ENCODE data around the gene BTG4. TPM values are rescaled to one million over a fixed set of nuclear protein-coding genes. Genes with fewer than 3 reads are reported as not detected.

BTG4 gene
- total and polyA plus RNA-seq, 9 of the 15 experiments (the other 6 are each of a cell fraction or from before 2014, with no cell fraction given) = not detected

GRCh38 chr11:111469200-111469599 is 43.0 kb downstream of the BTG4 start:
- Histone ChIP-seq H3K4me1 (replicated peaks in 1 of 2; ENCODE audit: control insufficient read depth in 2 of 2, insufficient read depth in 2 of 2, low read length in 2 of 2) (no peaks in the 10 kb centered on the region), H4K20me1 (replicated peaks; ENCODE audit: control insufficient read depth, insufficient read depth, low read length) (no peaks in the 10 kb centered on the region), H3K4me2 (ENCODE audit: insufficient read depth, low read length) (no peak overlapping the region), H3K79me2 (ENCODE audit: control insufficient read depth, insufficient read depth, low read length) (no peaks in the 10 kb centered on the region), H3K9me1 (ENCODE audit: control insufficient read depth, insufficient read depth, low read length) (no peaks in the 10 kb centered on the region), H3K4me3 (no peak overlapping the region), H3K27me3 (ENCODE audit: control insufficient read depth in 2 of 2, insufficient read depth in 2 of 2, low read length in 2 of 2) (no peaks in the 10 kb centered on the region), H3K27ac (ENCODE audit: extremely low read depth, low read depth, low read length) (no peak overlapping the region), H2AFZ (ENCODE audit: low read depth, low read length) (no peak overlapping the region), H3K36me3 (ENCODE audit: control insufficient read depth, insufficient read depth, low read length) (no peaks in the 10 kb centered on the region), H3K9me3 (replicated peaks; ENCODE audit: control insufficient read depth, insufficient read depth, low read depth, low read length) (no peaks in the 10 kb centered on the region), H3K9ac (ENCODE audit: insufficient read depth in 1 of 2, low read depth in 2 of 2, low read length in 2 of 2) (no peak overlapping the region)
- ATAC-seq (no peak), DNase-seq (ENCODE audit: extremely low read depth in 1 of 4, low spot score in 3 of 4) (no peak), FAIRE-seq (no peak)
- in situ Hi-C loops (cut with MboI) (no loop called here), intact Hi-C loops (cut with micrococcal nuclease) (no loop called here)
- no peak for TF ChIP-seq NFXL1 (CRISPR knock-in tag; IDR thresholded peaks at IDR 0.05)
- TF ChIP-seq NR3C1 (CRISPR knock-in tag; IDR thresholded peaks at IDR 0.05) = no peak
- no peak for TF ChIP-seq ELF2 (CRISPR knock-in tag; IDR thresholded peaks at IDR 0.05)
- no peak for TF ChIP-seq MAZ (CRISPR knock-in tag; conservative IDR thresholded peaks at IDR 0.05 in 1 of 2, IDR thresholded peaks at IDR 0.05 in 1 of 2)
- TF ChIP-seq ZFPM2 (CRISPR knock-in tag; IDR thresholded peaks at IDR 0.05) = no peak
- TF ChIP-seq ZNF165 (CRISPR knock-in tag; IDR thresholded peaks at IDR 0.05; ENCODE audit: borderline replicate concordance) = no peak
- no peak for TF ChIP-seq ZNF551 (CRISPR knock-in tag; IDR thresholded peaks at IDR 0.05)
- ChIA-PET POLR2A (no interaction called here), CTCF (ENCODE audit: low intra/inter-chr PET ratio) (no interaction called here)
- WGBS (ENCODE audit: insufficient coverage, low coverage, missing lambda C conversion rate) = 0% methylated on average over 4 of the region's 4 CpGs
- BruUV-seq (replicated peaks) = no TSS peak

DNA sequence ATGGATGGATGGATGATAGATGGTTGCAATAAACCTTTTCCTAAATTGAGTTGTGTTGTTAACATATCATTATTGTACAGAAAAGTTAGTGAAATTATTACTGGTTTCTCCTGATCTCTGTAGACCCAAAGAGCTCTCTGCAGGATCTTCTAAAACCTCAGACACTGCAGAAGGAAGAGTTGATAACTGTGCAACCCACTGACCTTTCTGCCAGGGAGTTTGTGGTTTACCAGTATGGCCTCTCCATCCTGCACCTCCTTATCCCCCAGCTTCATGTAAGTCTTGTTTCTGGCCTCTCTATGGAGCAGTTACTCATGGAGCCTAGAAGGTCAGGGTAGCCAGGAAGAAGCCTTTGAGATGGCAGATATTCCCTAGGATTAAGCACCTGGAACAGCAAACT is 45.6 kb downstream of the BTG4 start:
- intact Hi-C loops (cut with micrococcal nuclease) (no loop called here), in situ Hi-C loops (cut with MboI) (no loop called here)
- Histone ChIP-seq H3K27ac (ENCODE audit: extremely low read depth, low read depth, low read length) (no peak overlapping the region), H4K20me1 (replicated peaks; ENCODE audit: control insufficient read depth, insufficient read depth, low read length) (no peaks in the 10 kb centered on the region), H2AFZ (ENCODE audit: low read depth, low read length) (no peak overlapping the region), H3K9me1 (ENCODE audit: control insufficient read depth, insufficient read depth, low read length) (no peaks in the 10 kb centered on the region), H3K27me3 (ENCODE audit: control insufficient read depth in 2 of 2, insufficient read depth in 2 of 2, low read length in 2 of 2) (peaks cover 0 to 8% of the 10 kb centered on the region in 2 experiments; a peak in 1 of 5 replicates), H3K9ac (ENCODE audit: insufficient read depth in 1 of 2, low read depth in 2 of 2, low read length in 2 of 2) (no peak overlapping the region), H3K79me2 (ENCODE audit: control insufficient read depth, insufficient read depth, low read length) (no peaks in the 10 kb centered on the region), H3K4me2 (ENCODE audit: insufficient read depth, low read length) (no peak overlapping the region), H3K4me3 (no peak overlapping the region), H3K36me3 (ENCODE audit: control insufficient read depth, insufficient read depth, low read length) (no peaks in the 10 kb centered on the region), H3K9me3 (replicated peaks; ENCODE audit: control insufficient read depth, insufficient read depth, low read depth, low read length) (no peaks in the 10 kb centered on the region), H3K4me1 (replicated peaks in 1 of 2; ENCODE audit: control insufficient read depth in 2 of 2, insufficient read depth in 2 of 2, low read length in 2 of 2) (no peaks in the 10 kb centered on the region)
- DNase-seq (ENCODE audit: extremely low read depth in 1 of 4, low spot score in 3 of 4) (no peak), FAIRE-seq (no peak), ATAC-seq (no peak)
- ChIA-PET CTCF (ENCODE audit: low intra/inter-chr PET ratio) (no interaction called here), POLR2A (no interaction called here)
- no TSS peak for BruUV-seq (replicated peaks)
- TF ChIP-seq XRCC3 (IDR thresholded peaks at IDR 0.05) = no peak
- TF ChIP-seq, protein P1, sequence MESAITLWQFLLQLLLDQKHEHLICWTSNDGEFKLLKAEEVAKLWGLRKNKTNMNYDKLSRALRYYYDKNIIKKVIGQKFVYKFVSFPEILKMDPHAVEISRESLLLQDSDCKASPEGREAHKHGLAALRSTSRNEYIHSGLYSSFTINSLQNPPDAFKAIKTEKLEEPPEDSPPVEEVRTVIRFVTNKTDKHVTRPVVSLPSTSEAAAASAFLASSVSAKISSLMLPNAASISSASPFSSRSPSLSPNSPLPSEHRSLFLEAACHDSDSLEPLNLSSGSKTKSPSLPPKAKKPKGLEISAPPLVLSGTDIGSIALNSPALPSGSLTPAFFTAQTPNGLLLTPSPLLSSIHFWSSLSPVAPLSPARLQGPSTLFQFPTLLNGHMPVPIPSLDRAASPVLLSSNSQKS (CRISPR knock-in tag; IDR thresholded peaks at IDR 0.05) = no peak
- no peak for TF ChIP-seq LEF1 (IDR thresholded peaks at IDR 0.05)
- no peak for TF ChIP-seq HOXB6 (CRISPR knock-in tag; IDR thresholded peaks at IDR 0.05; ENCODE audit: borderline replicate concordance)
- no peak for TF ChIP-seq SMAD1 (IDR thresholded peaks at IDR 0.05; ENCODE audit: low read depth, low read length, partially characterized antibody)
- TF ChIP-seq, protein P2, sequence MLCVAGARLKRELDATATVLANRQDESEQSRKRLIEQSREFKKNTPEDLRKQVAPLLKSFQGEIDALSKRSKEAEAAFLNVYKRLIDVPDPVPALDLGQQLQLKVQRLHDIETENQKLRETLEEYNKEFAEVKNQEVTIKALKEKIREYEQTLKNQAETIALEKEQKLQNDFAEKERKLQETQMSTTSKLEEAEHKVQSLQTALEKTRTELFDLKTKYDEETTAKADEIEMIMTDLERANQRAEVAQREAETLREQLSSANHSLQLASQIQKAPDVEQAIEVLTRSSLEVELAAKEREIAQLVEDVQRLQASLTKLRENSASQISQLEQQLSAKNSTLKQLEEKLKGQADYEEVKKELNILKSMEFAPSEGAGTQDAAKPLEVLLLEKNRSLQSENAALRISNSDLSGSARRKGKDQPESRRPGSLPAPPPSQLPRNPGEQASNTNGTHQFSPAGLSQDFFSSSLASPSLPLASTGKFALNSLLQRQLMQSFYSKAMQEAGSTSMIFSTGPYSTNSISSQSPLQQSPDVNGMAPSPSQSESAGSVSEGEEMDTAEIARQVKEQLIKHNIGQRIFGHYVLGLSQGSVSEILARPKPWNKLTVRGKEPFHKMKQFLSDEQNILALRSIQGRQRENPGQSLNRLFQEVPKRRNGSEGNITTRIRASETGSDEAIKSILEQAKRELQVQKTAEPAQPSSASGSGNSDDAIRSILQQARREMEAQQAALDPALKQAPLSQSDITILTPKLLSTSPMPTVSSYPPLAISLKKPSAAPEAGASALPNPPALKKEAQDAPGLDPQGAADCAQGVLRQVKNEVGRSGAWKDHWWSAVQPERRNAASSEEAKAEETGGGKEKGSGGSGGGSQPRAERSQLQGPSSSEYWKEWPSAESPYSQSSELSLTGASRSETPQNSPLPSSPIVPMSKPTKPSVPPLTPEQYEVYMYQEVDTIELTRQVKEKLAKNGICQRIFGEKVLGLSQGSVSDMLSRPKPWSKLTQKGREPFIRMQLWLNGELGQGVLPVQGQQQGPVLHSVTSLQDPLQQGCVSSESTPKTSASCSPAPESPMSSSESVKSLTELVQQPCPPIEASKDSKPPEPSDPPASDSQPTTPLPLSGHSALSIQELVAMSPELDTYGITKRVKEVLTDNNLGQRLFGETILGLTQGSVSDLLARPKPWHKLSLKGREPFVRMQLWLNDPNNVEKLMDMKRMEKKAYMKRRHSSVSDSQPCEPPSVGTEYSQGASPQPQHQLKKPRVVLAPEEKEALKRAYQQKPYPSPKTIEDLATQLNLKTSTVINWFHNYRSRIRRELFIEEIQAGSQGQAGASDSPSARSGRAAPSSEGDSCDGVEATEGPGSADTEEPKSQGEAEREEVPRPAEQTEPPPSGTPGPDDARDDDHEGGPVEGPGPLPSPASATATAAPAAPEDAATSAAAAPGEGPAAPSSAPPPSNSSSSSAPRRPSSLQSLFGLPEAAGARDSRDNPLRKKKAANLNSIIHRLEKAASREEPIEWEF (CRISPR knock-in tag; IDR thresholded peaks at IDR 0.05) = no peak

All from K562 (cell line).